PC-9 (cell line): Measurements from ENCODE around the gene ITSN1. TPM values are rescaled to one million over a fixed set of nuclear protein-coding genes. Genes with fewer than 3 reads are reported as not detected.

ENCODE experiments used
- BruUV-seq: library from RNA; stranded (reverse); fragments of 400-500 nt; replicated peaks from 2 replicates; lab custom pipeline; 2021; lab: Mats Ljungman, UMichigan
- CTCF ChIA-PET: fragments of 300-600 bp; sonication (Branson Sonifier 250); formaldehyde crosslinking; loops from one replicate; lab custom pipeline; 2022; ENCODE audit warnings: antibody characterized with exemption; lab: Charles Lee
- POLR2A ChIA-PET: fragments of 300-600 bp; sonication (Branson Sonifier 250); formaldehyde crosslinking; loops from one replicate; lab custom pipeline; 2022; ENCODE audit warnings: antibody characterized with exemption; ENCODE audit not compliant: unreplicated experiment; lab: Charles Lee
- DNase-seq, 2 experiments: peaks; one replicate each; pipeline versions ENCODE4 v3.0.0 to v3.0.0-alpha.2; 2015 to 2022; ENCODE audit warnings: mixed read lengths in 1 of 2
- H2AFZ ChIP-seq: fragments of 200-600 bp; sonication (generic); 2 replicates; pipeline ENCODE4 v1.8.1; 2017; ENCODE audit warnings: antibody characterized with exemption
- H3F3A ChIP-seq: fragments of 200-600 bp; sonication (generic); 2 replicates; pipeline ENCODE4 v1.8.1; 2017; ENCODE audit warnings: antibody characterized with exemption, mild to moderate bottlenecking, low read depth; ENCODE audit not compliant: insufficient read depth
- H3K27ac ChIP-seq: fragments of 200-600 bp; sonication (generic); 2 replicates; pipeline ENCODE4 v1.6.1; 2016; ENCODE audit warnings: mixed run types
- H3K27me3 ChIP-seq: fragments of 200-600 bp; sonication (generic); 2 replicates; pipeline ENCODE4 v1.6.1; 2016; ENCODE audit warnings: low read depth, mixed run types; ENCODE audit not compliant: insufficient read depth
- H3K36me3 ChIP-seq: fragments of 200-600 bp; sonication (generic); 2 replicates; pipeline ENCODE4 v1.6.1; 2016; ENCODE audit warnings: low read depth, mixed run types
- H3K4me1 ChIP-seq: fragments of 200-600 bp; sonication (generic); replicated peaks from 2 replicates; pipeline ENCODE4 v1.6.1; 2016; ENCODE audit warnings: mixed run types; ENCODE audit not compliant: insufficient read depth
- H3K4me2 ChIP-seq: fragments of 200-600 bp; sonication (generic); 2 replicates; pipeline ENCODE4 v1.6.1; 2017; ENCODE audit warnings: mixed run types
- H3K4me3 ChIP-seq: fragments of 200-600 bp; sonication (generic); 2 replicates; pipeline ENCODE4 v1.6.1; 2016; ENCODE audit warnings: mixed run types
- H3K79me2 ChIP-seq: fragments of 200-600 bp; sonication (generic); 2 replicates; pipeline ENCODE4 v1.6.1; 2017; ENCODE audit warnings: low read depth, mixed run types
- H3K9me2 ChIP-seq: fragments of 200-600 bp; sonication (generic); 2 replicates; pipeline ENCODE4 v1.8.1; 2017; ENCODE audit warnings: mild to moderate bottlenecking; ENCODE audit not compliant: insufficient read depth
- H3K9me3 ChIP-seq: fragments of 200-600 bp; sonication (generic); 2 replicates; pipeline ENCODE4 v1.8.1; 2016; ENCODE audit warnings: low read depth; ENCODE audit not compliant: insufficient read depth
- H4K20me1 ChIP-seq: fragments of 200-600 bp; sonication (generic); 2 replicates; pipeline ENCODE4 v1.8.1; 2017; ENCODE audit not compliant: insufficient read depth
- EZH2 ChIP-seq: fragments of 200-600 bp; sonication (generic); IDR thresholded peaks from 2 replicates; pipeline ENCODE4 v1.8.0; 2017; ENCODE audit warnings: antibody characterized with exemption, low read depth
- intact Hi-C: fragments of 100-400 bp; cut with micrococcal nuclease; formaldehyde crosslinking; loops from one replicate; pipeline ENCODE4 v1.10.0; 2022; ENCODE audit not compliant: unreplicated experiment
- total RNA-seq: library from RNA; stranded (reverse); gene quantifications from 2 replicates; pipeline ENCODE4 v1.2.3, GENCODE V29; 2021
- TF ChIP-seq, protein P1 (sequence below): fragments of 200-600 bp; sonication (generic); conservative IDR thresholded peaks from 2 replicates; pipeline ENCODE4 v1.6.1; 2017; ENCODE audit warnings: mixed run types, antibody characterized with exemption, mild to moderate bottlenecking, moderate library complexity

The ITSN1 gene
- total RNA-seq, 1 experiment from 2014 or later: 46.3 TPM

DNA sequence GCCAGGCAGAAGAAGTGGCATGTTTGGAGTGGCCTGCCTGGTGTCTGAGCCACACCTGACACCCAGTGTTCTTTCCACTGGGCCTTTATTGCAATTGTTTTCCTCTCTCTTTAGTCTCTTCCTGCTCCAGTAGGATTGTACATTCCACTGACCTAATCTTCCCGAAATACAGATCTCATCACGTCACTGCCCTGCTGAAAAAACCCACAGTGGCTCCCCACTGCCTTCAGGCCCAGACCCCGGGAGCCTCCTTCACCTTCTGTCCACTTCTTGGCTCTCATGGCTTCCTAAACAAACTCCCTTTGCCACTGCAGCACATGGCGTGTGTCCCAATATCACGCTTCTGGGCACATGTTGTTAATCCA is 298.6 kb downstream of the ITSN1 start:
- intact Hi-C loops: no loop called here

DNA sequence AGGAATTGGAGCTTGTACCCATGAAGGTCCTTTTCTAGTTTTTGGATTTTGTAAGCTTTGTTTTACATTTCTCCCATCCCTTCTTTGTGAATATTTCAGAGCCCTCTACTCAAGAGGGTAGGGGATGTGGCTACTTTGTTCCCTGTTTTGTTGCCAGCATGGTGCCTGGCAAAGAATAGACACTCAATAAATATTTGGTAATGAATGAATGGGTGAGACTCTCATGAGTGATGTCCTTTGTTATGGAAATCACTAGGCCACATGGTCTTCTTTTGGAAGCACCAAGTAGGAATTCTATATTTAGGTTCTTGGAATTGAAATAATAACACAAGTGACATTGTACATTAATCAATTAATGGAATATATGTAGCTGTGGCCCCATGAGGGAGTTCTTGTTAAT is 300.1 kb downstream of the ITSN1 start:
- H3K36me3 ChIP-seq: no peaks in the 10 kb centered on the region
- no peaks in the 10 kb centered on the region for H3K9me3 ChIP-seq
- H3K79me2 ChIP-seq: no peaks in the 10 kb centered on the region
- DNase-seq: no peak
- H3K4me1 ChIP-seq: peaks cover 9% of the 10 kb centered on the region
- intact Hi-C loops: no loop called here
- no peaks in the 10 kb centered on the region for H4K20me1 ChIP-seq
- H3K27ac ChIP-seq: no peak overlapping the region
- H3K9me2 ChIP-seq: no peaks in the 10 kb centered on the region
- ChIA-PET POLR2A (interaction anchor here (0.6 kb wide), 1 partner anchor 676 kb away, joined by 4 read pairs; no protein-coding TSS in a partner anchor), CTCF (no interaction called here)
- H3K27me3 ChIP-seq: no peaks in the 10 kb centered on the region
- H3K4me3 ChIP-seq: no peak overlapping the region
- peaks cover 8% of the 10 kb centered on the region; the same call in 1 of the 2 replicates for H3F3A ChIP-seq
- no peak for TF ChIP-seq EZH2
- TF ChIP-seq, protein P1, sequence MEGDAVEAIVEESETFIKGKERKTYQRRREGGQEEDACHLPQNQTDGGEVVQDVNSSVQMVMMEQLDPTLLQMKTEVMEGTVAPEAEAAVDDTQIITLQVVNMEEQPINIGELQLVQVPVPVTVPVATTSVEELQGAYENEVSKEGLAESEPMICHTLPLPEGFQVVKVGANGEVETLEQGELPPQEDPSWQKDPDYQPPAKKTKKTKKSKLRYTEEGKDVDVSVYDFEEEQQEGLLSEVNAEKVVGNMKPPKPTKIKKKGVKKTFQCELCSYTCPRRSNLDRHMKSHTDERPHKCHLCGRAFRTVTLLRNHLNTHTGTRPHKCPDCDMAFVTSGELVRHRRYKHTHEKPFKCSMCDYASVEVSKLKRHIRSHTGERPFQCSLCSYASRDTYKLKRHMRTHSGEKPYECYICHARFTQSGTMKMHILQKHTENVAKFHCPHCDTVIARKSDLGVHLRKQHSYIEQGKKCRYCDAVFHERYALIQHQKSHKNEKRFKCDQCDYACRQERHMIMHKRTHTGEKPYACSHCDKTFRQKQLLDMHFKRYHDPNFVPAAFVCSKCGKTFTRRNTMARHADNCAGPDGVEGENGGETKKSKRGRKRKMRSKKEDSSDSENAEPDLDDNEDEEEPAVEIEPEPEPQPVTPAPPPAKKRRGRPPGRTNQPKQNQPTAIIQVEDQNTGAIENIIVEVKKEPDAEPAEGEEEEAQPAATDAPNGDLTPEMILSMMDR: no peak
- no TSS peak for BruUV-seq
- H2AFZ ChIP-seq: no peak overlapping the region
- no peak overlapping the region for H3K4me2 ChIP-seq

More for the DNA sequence above, 298.6 kb downstream of the ITSN1 start:
- Histone ChIP-seq H3K9me2 (no peaks in the 10 kb centered on the region), H3K27ac (no peak overlapping the region), H3K4me1 (no peaks in the 10 kb centered on the region), H4K20me1 (no peaks in the 10 kb centered on the region), H2AFZ (no peak overlapping the region), H3K27me3 (no peaks in the 10 kb centered on the region), H3F3A (no peaks in the 10 kb centered on the region), H3K36me3 (no peaks in the 10 kb centered on the region), H3K4me3 (no peak overlapping the region), H3K79me2 (no peaks in the 10 kb centered on the region), H3K4me2 (no peak overlapping the region), H3K9me3 (no peaks in the 10 kb centered on the region)
- no peak for DNase-seq
- TF ChIP-seq EZH2: no peak
- ChIA-PET CTCF (no interaction called here), POLR2A (no interaction called here)
- BruUV-seq: no TSS peak

DNA sequence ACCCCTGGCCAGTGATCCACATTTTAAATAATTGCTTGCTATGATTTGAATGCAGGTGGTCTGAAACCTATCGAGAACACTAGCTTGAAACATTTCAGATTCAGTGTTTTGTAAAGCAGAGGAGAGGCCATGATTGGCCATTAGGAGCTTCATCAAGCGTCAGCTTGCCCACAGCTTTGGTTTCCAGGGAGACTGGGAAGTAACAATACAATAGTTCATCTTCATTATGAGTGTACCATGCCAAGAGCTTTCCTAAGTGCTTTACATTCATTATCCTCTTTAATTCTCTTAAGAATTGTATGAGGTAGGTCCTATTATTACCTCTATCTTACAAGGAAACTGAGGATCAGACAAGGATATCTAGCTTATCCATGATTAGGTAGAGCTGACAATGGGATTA is 301.0 kb downstream of the ITSN1 start:
- BruUV-seq: no TSS peak
- Histone ChIP-seq H3K4me2 (no peak overlapping the region), H3K4me1 (peaks cover 11% of the 10 kb centered on the region), H3K9me2 (no peaks in the 10 kb centered on the region), H3K9me3 (no peaks in the 10 kb centered on the region), H3K36me3 (no peaks in the 10 kb centered on the region), H2AFZ (no peak overlapping the region), H4K20me1 (no peaks in the 10 kb centered on the region), H3K79me2 (no peaks in the 10 kb centered on the region), H3K27me3 (no peaks in the 10 kb centered on the region), H3F3A (peaks cover 11% of the 10 kb centered on the region; the same call in 1 of the 2 replicates), H3K4me3 (no peak overlapping the region), H3K27ac (no peak overlapping the region)
- ChIA-PET POLR2A (no interaction called here), CTCF (interaction anchor here (0.7 kb wide), 1 partner anchor 130 kb away, joined by 3 read pairs; the partner anchor contains the start of genes MRPS6 and SLC5A3)
- no peak for TF ChIP-seq EZH2
- TF ChIP-seq, protein P1: no peak
- intact Hi-C loops: no loop called here
- no peak for DNase-seq
